Breast epithelium (tissue), 3 donors: Measurements from ENCODE around the gene TOP3B.

Experiments
- POLR2A ChIP-seq: fragments of 450-650 bp; IDR thresholded peaks from one replicate; pipeline ENCODE4 v1.6.1; 2016; ENCODE audit warnings: antibody characterized with exemption, mild to moderate bottlenecking, moderate library complexity
- TF ChIP-seq, protein P1 (sequence below), 3 donors: fragments of 450-650 bp; IDR thresholded peaks; one replicate each; pipeline ENCODE4 v1.5.1; 2016 to 2017; ENCODE audit warnings: antibody characterized with exemption in 3 of 3, mild to moderate bottlenecking in 3 of 3, moderate library complexity in 3 of 3

DNA sequence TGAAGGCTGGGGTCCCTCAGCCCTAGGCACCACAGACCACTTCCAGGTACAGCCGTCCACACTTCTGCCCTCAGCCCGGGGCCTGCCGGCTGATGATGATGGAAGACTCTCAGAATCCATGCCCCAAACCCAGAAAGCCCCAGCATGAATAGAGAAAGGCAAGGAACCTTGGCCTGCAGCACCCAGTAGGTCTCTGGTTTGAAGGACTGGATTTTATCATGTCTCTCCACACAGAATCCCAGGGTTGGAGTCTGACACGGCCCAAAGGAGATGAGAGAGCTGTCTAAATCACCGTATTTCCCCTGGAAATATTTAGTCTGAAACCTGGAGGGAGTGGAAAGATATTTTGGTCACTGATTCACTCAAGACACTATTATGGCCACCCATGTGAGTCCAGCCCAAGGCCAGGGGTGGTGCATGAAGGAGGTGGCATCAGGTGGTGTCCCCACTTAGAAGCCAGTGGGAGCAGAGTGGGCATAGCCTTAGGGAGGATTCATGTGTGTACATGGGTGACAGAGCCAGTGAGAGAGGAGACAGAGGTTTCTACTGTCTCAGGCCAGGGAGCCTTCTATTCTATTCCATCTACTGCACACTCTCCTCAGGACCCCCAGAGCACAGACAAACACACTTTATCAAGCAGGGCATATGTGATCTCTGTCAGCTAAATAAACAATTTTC lies 14.0 kb downstream of the TOP3B start:
- no peak for TF ChIP-seq POLR2A
- TF ChIP-seq, protein P1, sequence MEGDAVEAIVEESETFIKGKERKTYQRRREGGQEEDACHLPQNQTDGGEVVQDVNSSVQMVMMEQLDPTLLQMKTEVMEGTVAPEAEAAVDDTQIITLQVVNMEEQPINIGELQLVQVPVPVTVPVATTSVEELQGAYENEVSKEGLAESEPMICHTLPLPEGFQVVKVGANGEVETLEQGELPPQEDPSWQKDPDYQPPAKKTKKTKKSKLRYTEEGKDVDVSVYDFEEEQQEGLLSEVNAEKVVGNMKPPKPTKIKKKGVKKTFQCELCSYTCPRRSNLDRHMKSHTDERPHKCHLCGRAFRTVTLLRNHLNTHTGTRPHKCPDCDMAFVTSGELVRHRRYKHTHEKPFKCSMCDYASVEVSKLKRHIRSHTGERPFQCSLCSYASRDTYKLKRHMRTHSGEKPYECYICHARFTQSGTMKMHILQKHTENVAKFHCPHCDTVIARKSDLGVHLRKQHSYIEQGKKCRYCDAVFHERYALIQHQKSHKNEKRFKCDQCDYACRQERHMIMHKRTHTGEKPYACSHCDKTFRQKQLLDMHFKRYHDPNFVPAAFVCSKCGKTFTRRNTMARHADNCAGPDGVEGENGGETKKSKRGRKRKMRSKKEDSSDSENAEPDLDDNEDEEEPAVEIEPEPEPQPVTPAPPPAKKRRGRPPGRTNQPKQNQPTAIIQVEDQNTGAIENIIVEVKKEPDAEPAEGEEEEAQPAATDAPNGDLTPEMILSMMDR (IDR thresholded peaks at IDR 0.05): no peak
